Left ventricle myocardium inferior (tissue), 1 donor: ENCODE results near the gene LRRC58. TPM values are rescaled to one million over a fixed set of nuclear protein-coding genes. Genes with fewer than 3 reads are reported as not detected.

Experiments
- DNase-seq: peaks from one replicate; pipeline ENCODE4 v3.0.0-alpha.2; 2020
- H3K27ac ChIP-seq: fragments of 200-600 bp; replicated peaks from 2 replicates; pipeline ENCODE4 v1.8.0; 2021
- H3K27me3 ChIP-seq: fragments of 200-600 bp; 2 replicates; pipeline ENCODE4 v1.8.0; 2021; ENCODE audit warnings: low read depth
- H3K36me3 ChIP-seq: fragments of 200-600 bp; 2 replicates; pipeline ENCODE4 v1.8.0; 2021
- H3K4me1 ChIP-seq: fragments of 200-600 bp; 2 replicates; pipeline ENCODE4 v1.8.0; 2021
- H3K4me3 ChIP-seq: fragments of 200-600 bp; 2 replicates; pipeline ENCODE4 v1.8.0; 2021; ENCODE audit warnings: mild to moderate bottlenecking, moderate library complexity
- H3K9me3 ChIP-seq: fragments of 200-600 bp; replicated peaks from 2 replicates; pipeline ENCODE4 v1.8.0; 2021
- CTCF ChIP-seq: fragments of 200-600 bp; IDR thresholded peaks from 2 replicates; pipeline ENCODE4 v1.8.0; 2021; ENCODE audit warnings: antibody characterized with exemption, mild to moderate bottlenecking, borderline replicate concordance
- intact Hi-C: fragments of 100-400 bp; cut with micrococcal nuclease; formaldehyde crosslinking; loops from one replicate; pipeline ENCODE4 v1.11.0; 2022
- total RNA-seq: library from RNA; stranded (reverse); fragmentation: NEBNext Ultra II Directional; extraction: Animal tissue kit (Norgen Biotek cat#: 25700); gene quantifications from one replicate; pipeline ENCODE4 v1.2.1, GENCODE V29; 2021
- donor health status: DM: no; HTN: yes; CAD: no; lungs with severe emphysema.

LRRC58 gene
- total RNA-seq, 1 donor from 2014 or later = 8.2 TPM

- Histone ChIP-seq H3K9me3 (peaks cover 29% of the 10 kb centered on the region), H3K27ac (no peak overlapping the region), H3K36me3 (no peaks in the 10 kb centered on the region), H3K4me3 (no peak overlapping the region), H3K27me3 (peaks cover 29% of the 10 kb centered on the region), H3K4me1 (peaks cover 9% of the 10 kb centered on the region)
- intact Hi-C loops = no loop called here
- no peak for TF ChIP-seq CTCF
- DNase-seq = no peak
These were observed 59.5 kb downstream of the LRRC58 start for GRCh38 chr3:120289636-120290035.

GRCh38 chr3:120286465-120286864, 62.7 kb downstream of the LRRC58 start:
- peaks cover 50% of the 10 kb centered on the region for H3K27me3 ChIP-seq
- TF ChIP-seq CTCF = no peak
- H3K27ac ChIP-seq = no peak overlapping the region
- peaks cover 12% of the 10 kb centered on the region for H3K4me1 ChIP-seq
- DNase-seq = no peak
- H3K9me3 ChIP-seq = no peaks in the 10 kb centered on the region
- intact Hi-C loops = no loop called here
- H3K36me3 ChIP-seq = no peaks in the 10 kb centered on the region
- H3K4me3 ChIP-seq = no peak overlapping the region

DNA sequence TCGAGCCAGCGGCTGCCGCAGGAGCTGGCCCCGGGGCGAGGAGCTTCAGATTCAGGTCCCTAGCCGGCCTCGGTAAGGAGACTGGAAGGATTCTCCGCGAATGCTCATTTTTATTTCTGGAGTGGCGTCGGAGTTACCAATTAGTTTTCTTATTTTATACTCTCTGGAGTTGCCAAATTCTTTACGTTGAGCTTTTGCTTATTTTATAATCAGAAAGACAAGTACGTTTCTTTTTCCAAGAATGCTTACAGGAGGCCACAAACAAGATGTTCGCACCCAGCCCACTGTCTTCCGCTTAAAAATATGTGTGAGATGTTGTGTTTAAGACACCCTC, 63.7 kb downstream of the LRRC58 start:
- Histone ChIP-seq H3K36me3 (no peaks in the 10 kb centered on the region), H3K4me3 (peak overlapping the region; percentile 67), H3K9me3 (no peaks in the 10 kb centered on the region), H3K27me3 (peaks cover 54% of the 10 kb centered on the region), H3K27ac (no peak overlapping the region), H3K4me1 (peaks cover 12% of the 10 kb centered on the region)
- DNase-seq = no peak
- intact Hi-C loops = no loop called here
- no peak for TF ChIP-seq CTCF

- H3K36me3 ChIP-seq = no peaks in the 10 kb centered on the region
- TF ChIP-seq CTCF = no peak
- no peak within 1 kb of the TSS for H3K27ac ChIP-seq
- DNase-seq = no peak
- H3K9me3 ChIP-seq = no peaks in the 10 kb centered on the region
- intact Hi-C loops = no loop called here
- peak within 1 kb of the TSS; percentile 67 for H3K4me3 ChIP-seq
- peaks cover 12% of the 10 kb centered on the region for H3K4me1 ChIP-seq
- peaks cover 60% of the 10 kb centered on the region for H3K27me3 ChIP-seq
These were observed 64.2 kb downstream of the LRRC58 start, which contains the start of gene GPR156 for GRCh38 chr3:120284747-120285507. Gene GPR156 (minus strand): TSS chr3:120285222. CDS start chr3:120244098, 41,124 bp downstream.

- TF ChIP-seq CTCF = no peak
- no peaks in the 10 kb centered on the region for H3K36me3 ChIP-seq
- peaks cover 49% of the 10 kb centered on the region for H3K27me3 ChIP-seq
- no peak for DNase-seq
- intact Hi-C loops = no loop called here
- H3K27ac ChIP-seq = no peak overlapping the region
- H3K9me3 ChIP-seq = no peaks in the 10 kb centered on the region
- H3K4me3 ChIP-seq = no peak overlapping the region
- H3K4me1 ChIP-seq = peaks cover 12% of the 10 kb centered on the region
These were observed 67.9 kb downstream of the LRRC58 start for GRCh38 chr3:120281261-120281660.
